C4-2B (cell line): Measurements from ENCODE around the gene PAIP2B.

Experiments used
- CTCF ChIP-seq: fragments of 450-650 bp; conservative IDR thresholded peaks from 2 replicates; pipeline ENCODE4 v1.5.1; 2017; ENCODE audit warnings: mild to moderate bottlenecking
- ZFX ChIP-seq: fragments of 450-650 bp; IDR thresholded peaks from 2 replicates; pipeline ENCODE4 v1.6.1; 2017

GRCh38 chr2:71187589-71187988 is 39.3 kb downstream of the PAIP2B start:
- TF ChIP-seq CTCF (no peak), ZFX (no peak)
